Sciatic nerve (tissue), 2 donors: Measurements from ENCODE around the gene UBR1. TPM values are rescaled to one million over a fixed set of nuclear protein-coding genes. Genes with fewer than 3 reads are reported as not detected.
A peak's percentile ranks its signal among the peaks of the same experiment; 100 is the strongest.
"Not testable (repeated sequence)": the region's sequence is repeated elsewhere in the genome, so short reads cannot be mapped to it uniquely, and the experiment has no call there.

Source experiments
- ATAC-seq: fragments of 200-7000 bp; cut with Tn5 transposase; one replicate; pipeline ENCODE4 v1.9.1; 2020; ENCODE audit warnings: mild to moderate bottlenecking, moderate library complexity
- DNase-seq: peaks from one replicate; pipeline ENCODE4 v3.0.0-alpha.2; 2020; ENCODE audit warnings: low spot score
- intact Hi-C: fragments of 100-400 bp; cut with DNase I; formaldehyde crosslinking; loops from one replicate; pipeline ENCODE4 v1.14.2; 2022
- total RNA-seq: library from RNA; stranded (reverse); fragmentation: NEBNext Ultra II Directional; extraction: Animal tissue kit (Norgen Biotek cat#: 25700); gene quantifications from one replicate; pipeline ENCODE4 v1.2.1, GENCODE V29; 2021
- donor health status: DM: no; HTN: no; CAD: no.
- donor health status: DM: no; HTN: no; CAD: no.

The UBR1 gene
- total RNA-seq, result 47.0 TPM

DNA sequence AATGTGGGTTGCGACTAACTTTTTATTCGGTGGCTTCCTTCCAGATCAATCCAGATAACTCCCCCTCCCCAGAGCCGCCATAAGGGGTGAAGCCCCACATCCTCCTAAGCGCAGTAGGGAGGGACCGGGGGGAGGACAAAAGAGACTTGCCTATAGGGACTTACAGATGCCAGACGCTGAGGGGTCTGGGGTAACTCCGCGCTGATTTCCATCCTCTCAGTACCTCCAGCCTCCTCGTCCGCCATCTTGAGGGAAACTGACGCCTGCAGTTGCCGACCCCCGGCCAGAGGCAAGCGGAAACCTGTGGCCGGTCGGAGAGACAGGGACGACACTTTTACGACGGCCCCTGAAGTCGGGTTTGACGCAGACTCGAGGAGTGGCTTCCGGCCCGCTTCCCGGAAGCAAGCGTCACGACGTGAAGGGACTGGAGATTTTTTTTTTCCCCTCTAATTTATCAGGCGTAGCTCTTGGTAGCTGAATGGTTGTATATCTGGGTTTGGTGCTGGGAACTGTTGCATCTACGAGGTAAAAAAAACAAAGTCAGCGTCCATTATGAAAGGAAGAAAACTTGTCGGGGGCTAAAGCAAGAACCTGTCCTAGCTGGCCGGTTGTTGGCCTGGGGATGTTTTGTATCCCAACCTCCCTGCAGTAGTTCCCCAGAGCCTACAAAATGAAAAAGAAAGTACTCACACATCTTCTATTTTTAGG is at the start of gene UBR1:
Gene UBR1 (minus strand): TSS at position 261 of the 708 bp plus-strand sequence. CDS start 16 bp downstream, at position 245.
- ATAC-seq (peak; percentile 99), DNase-seq (peak; percentile 94)
- intact Hi-C loops, result no loop called here

DNA sequence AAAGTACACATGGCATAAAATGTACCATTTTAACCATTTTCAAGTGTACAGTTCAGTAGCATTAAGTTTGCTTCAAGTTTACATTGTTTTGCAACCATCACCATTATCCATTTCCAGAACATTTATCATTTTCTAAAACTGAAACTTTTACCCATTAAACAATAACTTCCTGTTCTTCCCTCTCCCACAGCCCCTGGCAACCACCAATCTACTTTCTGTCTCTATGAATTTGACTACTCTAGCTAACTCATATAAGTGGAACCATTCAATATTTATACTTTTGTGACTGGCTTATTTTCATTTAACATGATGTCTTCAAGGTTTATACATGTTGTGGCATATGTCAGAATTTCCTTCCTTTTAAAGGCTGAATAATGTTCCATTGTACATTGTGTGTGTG is 47.4 kb upstream of the UBR1 start:
- no peak for ATAC-seq
- DNase-seq, result no peak
- intact Hi-C loops, result no loop called here

DNA sequence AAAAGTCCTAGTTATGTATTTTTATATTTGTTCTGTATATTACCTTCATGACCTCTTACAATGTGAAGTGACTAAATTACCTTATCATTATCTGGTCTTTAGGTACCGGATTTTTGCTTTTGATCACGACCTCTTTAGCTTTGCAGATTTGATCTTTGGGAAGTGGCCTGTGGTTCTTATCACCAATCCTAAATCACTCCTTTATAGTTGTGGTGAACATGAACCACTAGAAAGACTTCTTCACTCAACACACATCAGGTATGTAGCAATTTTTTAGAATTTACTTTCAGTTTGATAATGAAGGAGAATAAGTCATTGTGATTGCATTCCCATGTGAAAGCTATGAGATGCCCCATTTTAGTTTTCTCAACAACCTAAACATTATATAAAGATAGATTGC is 45.9 kb upstream of the UBR1 start:
- intact Hi-C loops, result no loop called here
- ATAC-seq (no peak), DNase-seq (no peak)

DNA sequence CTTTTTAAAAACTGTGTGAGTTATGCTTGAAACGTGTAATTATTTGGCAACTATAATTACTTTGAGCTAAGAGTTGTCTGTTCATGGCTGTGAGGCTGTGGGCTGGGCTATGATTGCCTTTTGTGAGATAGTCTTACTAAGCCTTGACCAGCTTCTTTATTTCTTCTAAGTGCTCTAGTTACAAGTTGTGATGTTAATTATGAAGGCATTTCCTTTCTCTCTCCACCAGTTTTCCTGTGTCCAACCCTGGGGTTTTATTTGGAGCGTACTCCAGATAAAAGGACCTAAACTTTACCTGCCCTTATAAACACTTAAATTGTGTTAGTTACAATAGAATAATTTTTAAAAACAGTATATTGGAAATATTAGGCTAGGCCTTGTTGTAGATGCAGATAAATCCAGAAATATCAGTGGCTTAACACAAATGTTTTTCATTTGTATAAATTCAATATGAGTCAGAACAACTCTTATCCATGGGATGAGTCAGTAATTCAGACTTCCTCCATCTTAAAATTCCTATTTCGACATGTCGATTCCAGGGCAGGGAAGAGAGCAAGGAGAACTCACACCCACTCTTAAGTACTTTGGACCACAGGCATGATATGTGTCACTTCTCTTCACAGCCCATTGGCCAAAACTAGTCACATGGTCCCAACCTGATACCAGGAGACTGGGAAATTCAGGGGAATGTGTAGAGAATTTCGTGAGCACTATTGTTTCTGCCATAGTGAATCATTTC is 44.5 kb upstream of the UBR1 start:
- ATAC-seq (no peak), DNase-seq (no peak)
- intact Hi-C loops, result no loop called here

DNA sequence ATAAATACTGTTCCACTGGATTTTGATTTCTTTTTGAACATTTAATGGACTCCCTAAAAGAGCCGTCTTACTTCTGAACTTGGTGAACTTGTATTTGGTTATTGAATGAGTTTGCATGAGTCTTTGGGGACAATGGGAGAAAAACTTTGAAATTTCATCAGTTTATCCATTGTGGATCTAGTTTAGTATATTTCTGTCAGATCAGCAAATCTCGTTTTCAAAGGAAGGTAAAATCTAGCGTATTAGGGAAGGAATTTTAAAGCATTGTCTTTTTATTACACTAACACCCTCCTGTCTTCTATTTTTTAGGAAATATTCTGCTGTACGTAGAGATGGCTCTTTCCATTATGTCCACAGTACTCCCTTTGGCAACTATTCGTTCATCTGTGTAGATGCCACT is 40.3 kb upstream of the UBR1 start:
- intact Hi-C loops, result no loop called here
- ATAC-seq (no peak), DNase-seq (no peak)

DNA sequence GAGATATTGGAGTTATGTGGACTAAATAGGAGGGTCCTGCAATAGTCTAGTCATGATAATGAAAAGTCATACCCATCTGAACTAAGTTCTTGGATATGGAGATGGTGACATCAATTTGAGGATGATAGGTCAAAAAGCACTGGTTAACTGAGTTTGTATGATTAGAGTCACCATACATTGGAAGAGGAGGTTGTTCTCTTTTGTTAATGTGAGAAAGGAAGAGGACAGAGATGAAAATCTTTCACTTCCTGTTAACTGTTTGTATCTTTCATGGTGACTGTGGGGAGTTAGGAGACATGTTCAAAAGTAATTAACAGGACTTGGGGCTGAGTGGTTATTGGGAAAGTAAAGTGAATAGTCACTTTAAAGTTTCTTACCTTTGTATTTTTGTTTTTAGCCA is 38.7 kb upstream of the UBR1 start:
- DNase-seq, result no peak
- intact Hi-C loops, result no loop called here
- ATAC-seq, result no peak

DNA sequence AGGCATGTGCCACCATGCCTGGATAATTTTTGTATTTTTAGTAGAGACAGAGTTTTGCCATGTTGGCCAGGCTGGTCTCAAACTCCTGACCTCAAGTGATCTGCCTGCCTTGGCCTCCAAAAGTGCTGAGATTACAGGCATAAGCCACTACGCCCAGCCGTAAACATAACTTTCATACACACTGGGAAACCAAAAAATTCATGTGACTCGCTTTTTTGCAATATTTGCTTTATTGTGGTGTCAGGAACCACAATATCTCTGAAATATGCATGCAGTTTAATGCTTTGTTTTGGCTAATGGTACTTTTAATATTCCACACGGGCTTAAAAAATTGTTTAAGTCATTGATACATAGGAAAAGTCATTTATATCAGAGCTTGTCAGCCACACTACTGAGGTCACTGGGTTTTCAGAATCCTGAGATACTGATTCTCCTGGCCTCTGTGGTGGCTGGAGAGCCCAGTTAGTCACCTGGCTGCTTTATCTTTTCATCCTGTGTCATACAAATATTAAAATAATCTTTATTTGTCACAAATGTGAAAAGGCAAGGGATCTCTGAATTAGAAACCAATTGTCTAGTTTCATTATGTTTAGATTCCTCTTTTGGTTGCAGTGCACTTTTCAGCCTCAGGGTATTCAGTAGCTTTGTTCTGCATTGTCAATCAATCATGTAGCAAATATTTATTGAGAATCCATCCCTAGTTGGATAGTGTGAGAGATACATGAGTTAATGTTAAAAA is 37.5 kb upstream of the UBR1 start:
- intact Hi-C loops, result no loop called here
- no peak for ATAC-seq
- DNase-seq, result no peak

DNA sequence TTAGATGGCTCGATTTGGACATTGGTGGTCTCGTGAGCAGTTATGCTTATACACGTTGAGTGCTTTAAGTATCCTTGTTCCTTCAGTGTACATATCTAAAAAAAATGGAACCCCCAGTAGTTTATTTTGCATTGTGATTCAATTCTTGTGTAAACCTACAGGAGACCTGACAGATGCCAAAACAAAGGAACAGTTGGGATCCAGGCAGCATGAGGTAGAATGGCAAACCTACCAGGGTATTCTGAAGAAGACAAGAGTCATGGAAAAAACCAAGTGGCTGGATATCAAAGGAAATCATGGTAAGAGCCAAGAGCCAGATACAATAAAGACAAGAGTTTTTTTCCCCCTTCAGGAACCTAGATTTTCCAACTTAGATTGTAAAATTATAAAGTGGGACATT is 29.5 kb upstream of the UBR1 start:
- ATAC-seq, result no peak
- no peak for DNase-seq
- intact Hi-C loops, result no loop called here

DNA sequence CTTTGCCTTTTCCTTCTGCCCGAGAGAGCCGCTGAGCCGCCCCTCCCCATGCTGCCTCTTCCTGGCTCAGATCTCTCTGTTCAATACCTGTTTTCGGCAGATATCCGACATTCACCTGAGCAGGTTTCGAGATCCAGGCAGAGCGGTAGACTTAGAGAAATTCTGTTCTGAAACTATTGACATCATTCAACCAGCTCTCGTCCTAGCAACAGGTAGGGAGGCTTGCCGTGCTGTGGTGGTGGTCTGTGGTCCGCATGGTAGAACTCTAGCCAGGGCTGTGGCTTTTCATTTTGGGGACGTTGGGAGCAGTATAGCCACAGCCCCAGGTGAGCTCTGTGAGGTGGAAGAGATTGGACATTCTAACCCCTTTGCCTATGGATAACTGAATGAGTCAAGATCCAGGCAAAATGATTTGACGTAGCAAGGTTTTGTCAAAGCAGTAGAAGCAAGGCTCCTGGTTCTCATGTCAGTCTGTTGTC is 28.4 kb upstream of the UBR1 start:
- intact Hi-C loops, result no loop called here
- ATAC-seq (no peak), DNase-seq (no peak)

DNA sequence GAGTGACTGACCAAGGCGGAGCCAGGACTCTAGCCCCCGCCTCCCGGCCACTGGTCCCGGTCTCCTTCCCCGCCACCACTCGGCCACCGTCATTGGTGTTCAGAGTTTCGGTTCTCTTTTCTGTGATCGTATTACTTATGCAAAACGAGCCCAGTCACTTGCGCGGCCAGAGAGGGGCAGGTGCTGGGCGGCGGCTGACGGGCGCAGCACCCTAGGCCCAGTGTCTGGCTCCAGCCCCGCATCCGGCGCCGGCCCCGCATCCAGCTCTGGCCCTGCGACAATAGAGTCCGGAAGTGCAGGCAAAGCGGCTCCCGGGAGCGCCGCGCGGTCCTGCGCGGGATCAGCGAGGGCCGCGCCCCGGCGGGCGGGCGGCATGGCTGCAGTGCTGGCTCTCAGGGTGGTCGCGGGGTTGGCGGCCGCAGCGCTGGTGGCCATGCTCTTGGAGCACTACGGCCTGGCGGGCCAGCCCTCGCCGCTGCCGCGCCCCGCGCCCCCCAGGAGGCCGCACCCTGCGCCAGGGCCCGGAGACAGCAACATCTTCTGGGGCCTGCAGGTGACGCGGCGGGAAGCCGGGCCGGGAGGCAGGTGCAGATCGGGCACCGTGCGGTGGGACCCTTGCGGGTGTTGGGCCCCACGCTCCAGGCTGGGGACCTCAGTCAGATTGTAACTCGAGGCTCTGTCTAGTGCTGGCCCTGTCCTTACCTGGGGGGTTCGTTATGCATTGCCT is 27.8 kb upstream of the UBR1 start, which contains the start of gene TMEM62:
Gene TMEM62 (plus strand): TSS at position 157 of the 727 bp plus-strand sequence. CDS start 217 bp downstream, at position 374.
- DNase-seq (peak; percentile 85), ATAC-seq (peak; percentile 93)
- intact Hi-C loops, result no loop called here

DNA sequence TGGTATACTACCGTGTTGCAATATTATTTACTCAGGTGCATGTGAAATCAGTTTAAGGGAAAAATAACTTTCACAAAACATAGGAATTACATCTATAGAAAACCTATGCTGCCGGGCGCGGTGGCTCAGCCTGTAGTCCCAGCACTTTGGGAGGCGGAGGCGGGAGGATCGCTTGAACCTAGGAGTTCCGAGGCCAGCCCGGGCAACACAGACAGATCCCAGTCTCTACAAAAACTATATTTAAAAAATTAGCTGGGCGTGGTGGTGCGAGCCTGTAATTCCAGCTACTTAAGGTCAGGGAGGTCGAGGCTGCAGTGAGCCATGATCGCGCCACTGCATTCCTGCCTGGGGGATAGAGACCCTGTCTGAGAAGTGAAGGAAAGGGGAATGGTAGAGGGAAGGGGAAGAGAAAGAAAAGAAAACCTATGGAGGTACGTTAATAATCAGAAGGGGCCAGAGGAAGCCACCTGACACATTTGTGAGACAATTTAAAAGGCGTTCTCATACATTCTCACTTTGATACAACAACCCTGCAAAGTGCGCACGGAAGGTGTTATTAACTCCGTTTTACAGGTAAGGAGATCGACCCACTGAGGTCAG is 27.1 kb upstream of the UBR1 start:
- intact Hi-C loops, result no loop called here
- DNase-seq, result no peak
- ATAC-seq, result no peak

DNA sequence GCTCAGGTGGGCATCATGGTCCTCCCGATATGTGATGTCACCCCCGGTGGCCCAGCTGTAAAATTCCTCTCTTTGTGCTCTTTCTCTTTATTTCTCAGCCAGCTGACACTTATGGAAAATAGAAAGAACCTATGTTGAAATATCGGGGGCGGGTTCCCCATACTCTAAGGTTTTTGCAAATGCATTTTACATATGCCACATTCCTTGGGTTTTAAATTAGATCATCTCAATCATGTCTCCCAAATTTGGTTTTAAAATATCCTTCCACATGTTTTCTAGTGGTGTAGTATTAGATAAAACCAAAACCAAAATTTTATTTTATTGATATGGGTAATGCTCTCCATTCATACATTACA is 23.1 kb upstream of the UBR1 start:
- ATAC-seq, result no peak
- intact Hi-C loops, result no loop called here
- DNase-seq, result no peak

DNA sequence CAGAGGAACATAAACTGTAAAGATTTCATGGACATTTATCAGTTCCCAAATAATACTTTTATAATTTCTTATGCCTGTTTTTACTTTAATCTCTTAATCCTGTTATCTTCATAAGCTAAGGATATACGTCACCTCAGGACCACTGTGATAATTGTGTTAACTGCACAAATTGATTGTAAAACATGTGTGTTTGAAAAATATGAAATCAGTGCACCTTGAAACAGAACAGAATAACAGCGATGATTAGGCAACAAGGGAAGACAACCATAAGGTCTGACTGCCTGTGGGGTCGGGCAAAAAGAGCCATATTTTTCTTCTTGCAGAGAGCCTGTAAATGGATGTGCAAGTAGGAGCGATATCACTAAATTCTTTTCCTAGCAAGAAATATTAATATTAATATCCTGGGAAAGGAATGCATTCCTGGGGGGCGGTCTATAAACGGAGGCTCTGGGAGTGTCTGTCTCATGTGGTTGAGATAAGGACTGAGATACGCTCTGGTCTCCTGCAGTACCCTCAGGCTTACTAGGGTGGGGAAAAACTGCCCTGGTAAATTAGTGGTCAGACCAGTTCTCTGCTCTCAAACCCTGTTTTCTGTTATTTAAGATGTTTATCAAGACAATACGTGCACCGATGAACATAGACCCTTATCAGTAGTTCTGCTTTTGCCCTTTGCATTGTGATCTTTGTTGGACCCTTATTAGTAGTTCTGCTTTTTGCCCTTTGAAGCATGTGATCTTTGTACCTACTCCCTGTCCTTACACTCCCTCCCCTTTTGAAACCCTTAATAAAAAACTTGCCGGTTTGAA is 22.5 kb upstream of the UBR1 start:
- ATAC-seq, DNase-seq, intact Hi-C loops: not testable (repeated sequence)

DNA sequence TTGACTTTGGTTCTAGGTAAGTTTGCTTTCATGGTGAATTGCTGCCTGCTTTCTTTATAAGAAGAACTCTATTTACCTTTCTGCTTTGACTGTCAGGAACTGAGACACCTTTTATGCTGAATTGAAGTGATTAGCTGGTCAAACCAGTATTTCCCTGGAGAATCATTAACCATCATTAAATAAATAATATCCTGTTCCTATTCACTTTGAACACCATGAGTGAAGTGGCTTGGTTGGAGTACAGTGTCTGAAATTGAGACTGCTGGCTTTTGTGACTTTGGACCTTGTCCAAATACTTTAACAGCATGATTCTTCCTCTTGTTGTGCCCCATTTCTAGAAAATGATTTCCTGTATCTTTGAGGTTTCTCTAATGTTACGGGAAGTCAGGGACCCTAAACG is 21.9 kb upstream of the UBR1 start:
- DNase-seq, result no peak
- intact Hi-C loops, result no loop called here
- ATAC-seq, result no peak

DNA sequence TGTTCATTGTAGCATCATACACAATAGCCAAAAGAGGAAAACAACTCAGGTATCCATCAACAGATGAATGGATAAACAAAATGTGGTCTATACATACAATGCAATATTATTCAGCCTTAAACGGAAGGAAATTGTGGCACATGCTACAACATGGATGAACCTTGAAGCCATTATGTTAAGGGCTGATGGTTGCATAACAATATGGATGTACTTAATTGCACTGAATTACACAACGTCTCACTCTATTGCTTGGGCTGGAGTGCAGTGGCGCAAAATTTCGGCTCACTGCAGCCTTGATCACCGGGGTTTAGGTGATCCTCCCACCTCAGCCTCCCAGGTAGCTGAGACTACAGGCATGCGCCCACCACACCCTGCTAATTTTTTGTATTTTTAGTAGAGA is 20.5 kb upstream of the UBR1 start:
- DNase-seq (no peak), ATAC-seq (no peak)
- intact Hi-C loops, result no loop called here

DNA sequence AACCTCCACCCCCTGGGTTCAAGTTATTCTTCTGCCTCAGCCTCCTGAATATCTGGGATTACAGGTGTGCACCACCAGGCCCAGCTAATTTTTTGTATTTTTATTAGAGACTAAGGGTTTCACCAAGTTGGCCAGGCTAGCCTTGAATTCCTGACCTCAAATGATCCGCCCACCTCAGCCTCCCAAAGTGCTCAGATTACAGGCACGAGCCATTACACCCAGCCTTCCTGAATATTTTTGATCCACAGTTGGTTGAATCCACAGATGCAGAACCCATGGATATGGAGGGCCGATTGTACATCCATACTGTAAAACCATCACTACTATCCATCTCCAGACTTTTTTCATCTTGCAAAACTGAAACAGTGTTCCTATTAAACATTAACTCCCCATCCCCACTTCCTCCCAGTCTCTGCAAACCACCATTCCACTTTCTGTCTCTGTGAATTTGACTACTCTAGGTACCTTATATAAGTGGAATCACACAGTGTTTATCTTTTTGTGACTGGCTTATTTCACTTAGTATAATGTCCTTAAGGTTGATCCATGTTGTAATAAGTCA is 19.3 kb upstream of the UBR1 start:
- DNase-seq (no peak), ATAC-seq (no peak)
- intact Hi-C loops, result no loop called here

DNA sequence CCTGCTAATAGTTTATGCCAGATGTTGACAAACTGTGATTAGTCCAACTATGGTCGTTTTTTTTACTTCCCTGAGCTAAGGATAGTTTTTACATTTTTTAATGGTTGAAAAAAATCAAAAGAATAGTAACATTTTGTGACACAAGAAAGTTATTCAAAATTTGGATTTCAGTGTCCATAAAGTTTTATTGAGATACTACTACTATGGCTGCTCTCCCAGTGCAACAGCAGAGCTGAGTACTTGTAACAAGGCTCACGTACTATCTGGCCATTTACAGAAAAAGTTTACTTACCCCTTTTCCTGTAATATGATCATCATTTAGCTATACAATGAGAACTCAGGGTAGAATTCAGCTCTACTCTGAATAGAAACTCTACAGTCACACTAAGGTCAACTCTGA is 16.0 kb upstream of the UBR1 start:
- no peak for ATAC-seq
- intact Hi-C loops, result no loop called here
- no peak for DNase-seq

DNA sequence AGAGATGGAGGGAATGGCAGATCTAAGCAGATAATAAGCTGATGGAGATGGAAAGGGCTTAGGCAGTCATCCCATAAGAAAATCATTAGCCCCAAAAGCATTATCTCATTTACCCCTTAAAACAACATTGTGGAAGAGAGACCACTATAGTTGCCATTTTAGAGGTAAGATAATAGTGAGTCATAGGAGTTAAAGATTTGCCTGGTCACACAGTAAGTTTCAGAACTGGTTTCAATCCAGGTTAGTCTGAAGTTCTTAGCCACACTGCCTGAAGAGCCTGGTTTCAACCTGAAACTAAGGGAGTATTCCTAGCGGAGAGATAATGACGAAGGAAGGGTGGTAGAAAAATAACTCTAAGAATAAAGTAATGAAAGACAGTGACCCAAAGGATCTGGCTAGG is 13.0 kb upstream of the UBR1 start:
- DNase-seq (no peak), ATAC-seq (no peak)
- intact Hi-C loops, result no loop called here
